HG03575 (cell line): Measurements from ENCODE around the gene GDPD3.

ENCODE experiments used
- ATAC-seq: cut with Tn5 transposase; IDR thresholded peaks from one replicate; pipeline ENCODE4 v1.9.1; 2021; ENCODE audit not compliant: unreplicated experiment, insufficient number of reproducible peaks, low FRiP score; ENCODE audit errors: extremely low read depth

The GDPD3 gene

GRCh38 chr16:30084096-30084815, 29.1 kb downstream of the GDPD3 start:
- ATAC-seq, result no peak

GRCh38 chr16:30083216-30084055, 29.9 kb downstream of the GDPD3 start:
- no peak for ATAC-seq

GRCh38 chr16:30082545-30083090, 30.7 kb downstream of the GDPD3 start:
- ATAC-seq, result no peak

- no peak for ATAC-seq
Observed at GRCh38 chr16:30079480-30079879, 33.9 kb downstream of the GDPD3 start.

GRCh38 chr16:30078744-30079143, 34.6 kb downstream of the GDPD3 start:
- ATAC-seq, result no peak

- no peak for ATAC-seq
Observed at GRCh38 chr16:30077656-30078055, 35.7 kb downstream of the GDPD3 start.

- no peak for ATAC-seq
Observed at GRCh38 chr16:30076276-30076791, 37.0 kb downstream of the GDPD3 start.

- ATAC-seq, result no peak
Observed at GRCh38 chr16:30075503-30076275, 37.6 kb downstream of the GDPD3 start, which contains the start of gene PPP4C. Gene PPP4C (plus strand): TSS chr16:30075994. CDS start chr16:30076378, 384 bp downstream.

GRCh38 chr16:30070490-30070889, 42.8 kb downstream of the GDPD3 start:
- no peak for ATAC-seq

- ATAC-seq, result no peak
Observed at GRCh38 chr16:30069611-30070462, 43.5 kb downstream of the GDPD3 start.

- ATAC-seq, result no peak
Observed at GRCh38 chr16:30068750-30069610, 44.4 kb downstream of the GDPD3 start.

GRCh38 chr16:30068333-30068732, 45.0 kb downstream of the GDPD3 start:
- no peak for ATAC-seq

- ATAC-seq, result no peak
Observed at GRCh38 chr16:30067584-30067916, 45.8 kb downstream of the GDPD3 start.

GRCh38 chr16:30066761-30067583, 46.4 kb downstream of the GDPD3 start:
- ATAC-seq, result no peak

GRCh38 chr16:30065943-30066760, 47.2 kb downstream of the GDPD3 start:
- no peak for ATAC-seq
